Activated T-cell treated with anti-CD3 and anti-CD28 coated beads for 1 hour (primary cell): Measurements from ENCODE around the gene GPATCH2L.

Experiments
- DNase-seq: peaks from one replicate; pipeline ENCODE4 v3.0.0-alpha.2; 2020; ENCODE audit warnings: low read depth

GPATCH2L gene

DNA sequence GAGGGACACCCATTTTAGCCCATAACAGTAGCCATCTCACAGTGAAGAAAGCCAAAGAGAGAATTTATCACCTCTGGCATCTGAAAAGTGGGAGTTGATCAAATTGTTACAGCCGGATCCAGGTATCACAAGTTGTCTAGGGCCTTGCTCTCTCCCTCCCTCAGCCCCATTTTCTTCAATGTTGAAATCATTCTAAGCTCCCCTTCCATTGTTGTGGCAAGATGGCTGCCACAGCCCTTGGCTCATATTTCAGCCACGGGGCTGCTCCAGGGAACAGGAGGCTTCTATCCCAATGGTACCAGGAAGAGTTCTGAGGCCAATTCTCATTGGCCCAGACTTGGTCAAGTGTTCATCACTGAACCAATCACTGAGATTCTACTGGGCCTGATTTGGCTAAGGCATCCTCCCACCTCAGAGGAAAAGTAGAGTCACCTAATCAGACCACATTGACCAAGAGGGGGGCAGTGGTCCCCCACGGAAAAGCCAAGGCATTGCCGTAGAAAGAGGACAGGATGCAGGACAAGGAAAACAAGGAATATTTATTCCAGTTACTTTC, 106.2 kb downstream of the GPATCH2L start:
- no peak for DNase-seq

DNA sequence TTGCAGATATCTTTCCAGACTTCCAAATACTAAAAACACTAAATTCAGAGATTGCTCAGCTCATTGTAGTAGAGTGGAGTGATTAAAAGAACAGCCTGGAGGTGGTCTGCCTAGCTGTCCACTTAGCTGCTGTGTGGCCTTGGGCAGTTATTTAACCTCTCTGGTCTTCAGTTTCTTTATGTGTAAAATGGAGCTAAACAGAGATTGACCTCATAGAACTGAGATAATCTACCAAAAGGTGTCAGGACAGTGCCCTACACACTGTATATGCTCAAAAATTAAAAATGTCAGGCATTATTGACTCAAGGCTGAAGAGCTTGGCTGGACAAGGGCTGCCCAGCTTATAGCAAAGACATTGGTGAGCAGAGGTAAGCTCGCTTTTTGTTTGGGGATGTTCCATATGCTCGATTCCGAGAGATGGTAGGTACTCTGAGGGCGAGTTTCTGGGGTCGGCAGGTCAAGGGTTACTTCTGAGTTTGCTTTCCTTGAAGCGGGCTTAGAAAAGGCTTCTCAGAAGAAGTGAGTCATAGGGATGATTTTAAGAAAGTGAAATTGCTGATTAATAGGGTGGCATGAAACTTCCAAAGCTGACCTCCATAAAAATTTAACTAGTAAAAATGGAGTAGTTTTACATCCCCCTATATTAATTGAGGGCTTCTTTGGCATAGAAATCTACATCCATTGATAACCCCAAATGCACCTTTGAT, 107.5 kb downstream of the GPATCH2L start:
- DNase-seq = no peak

DNA sequence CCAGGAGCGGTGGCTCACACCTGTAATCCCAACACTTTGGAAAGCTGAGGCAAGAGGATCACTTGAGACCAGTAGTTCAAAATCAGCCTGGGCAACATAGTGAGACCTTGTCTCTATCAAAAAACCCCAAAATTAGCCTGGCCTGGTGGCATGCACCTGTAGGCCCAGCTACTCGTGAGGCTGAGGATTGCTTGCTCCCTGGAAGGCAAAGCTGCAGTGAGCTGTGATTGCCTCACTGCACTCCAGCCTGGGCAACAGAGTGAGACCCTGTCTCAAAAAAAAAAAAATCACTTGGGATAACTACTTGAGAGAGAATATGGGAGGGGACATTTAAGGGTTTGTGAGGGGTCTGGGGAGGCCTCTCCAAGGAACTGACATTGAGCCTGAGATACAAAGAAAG, 109.0 kb downstream of the GPATCH2L start:
- no peak for DNase-seq

DNA sequence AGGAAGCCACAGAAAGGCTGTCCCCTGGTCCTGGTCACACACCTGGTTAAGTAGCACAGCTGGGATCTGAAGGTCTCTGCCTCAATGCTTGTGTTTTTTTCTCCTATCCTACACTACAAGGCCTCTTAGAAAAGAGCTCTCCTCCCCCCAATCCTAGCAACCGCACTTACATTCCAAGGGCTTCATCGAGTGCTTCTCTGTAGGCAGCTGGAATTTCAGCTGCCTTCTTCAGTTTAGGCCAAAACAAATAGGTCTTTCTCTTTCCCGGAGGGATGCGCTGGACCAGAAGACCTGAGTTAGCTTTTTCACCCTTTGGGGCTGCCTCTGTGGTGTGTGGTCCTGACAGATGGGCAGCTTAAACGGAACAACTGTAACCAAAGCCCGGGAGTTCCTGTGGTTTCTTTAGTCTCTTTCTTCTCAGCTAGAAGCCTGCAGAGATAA, 109.7 kb downstream of the GPATCH2L start:
- DNase-seq = no peak

DNA sequence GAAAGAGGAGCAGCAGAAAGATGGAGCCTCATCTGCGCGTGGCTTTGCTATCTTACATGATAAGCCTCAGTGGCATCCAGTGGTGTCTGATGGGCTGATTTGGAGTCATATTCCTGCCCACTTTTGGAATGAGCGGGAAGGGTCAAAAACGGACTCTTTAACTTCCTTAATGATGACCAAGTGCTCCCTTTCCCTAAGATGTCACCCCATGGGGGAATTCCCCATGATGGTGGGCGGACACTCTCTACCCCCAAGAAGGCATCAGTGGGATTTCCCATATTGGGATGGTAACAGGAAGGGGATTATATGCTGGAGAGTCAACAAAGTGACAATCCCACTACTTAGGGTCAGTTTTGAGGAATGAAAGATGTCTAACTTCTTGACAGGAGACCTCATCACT, 110.9 kb downstream of the GPATCH2L start:
- no peak for DNase-seq
